GM12878 (cell line): ENCODE data around the gene ELF2. TPM values are rescaled to one million over a fixed set of nuclear protein-coding genes. Genes with fewer than 3 reads are reported as not detected.
"Not testable (repeated sequence)": the region's sequence is repeated elsewhere in the genome, so short reads cannot be mapped to it uniquely, and the experiment has no call there.

Experiments
- ATAC-seq: fragments of 200-7000 bp; cut with Tn5 transposase; 3 replicates; pipeline ENCODE4 v1.9.1; 2020; ENCODE audit warnings: mild to moderate bottlenecking, moderate library complexity
- BruUV-seq: library from RNA; stranded (reverse); fragments of 400-500 nt; replicated peaks from 2 replicates; lab custom pipeline; 2021; lab: Mats Ljungman, UMichigan
- CTCF ChIA-PET: fragments of 300-600 bp; sonication (Branson Sonifier 250); formaldehyde crosslinking; extraction: SDS; loops from one replicate; lab custom pipeline; 2021; ENCODE audit warnings: inconsistent platforms; lab: Yijun Ruan, JAX
- POLR2A ChIA-PET: fragments of 350-600 bp; formaldehyde crosslinking; extraction: SDS; loops from one replicate; lab custom pipeline; 2021; ENCODE audit warnings: inconsistent platforms; lab: Charles Lee
- RAD21 ChIA-PET: fragments of 300-600 bp; sonication (Branson Sonifier 250); formaldehyde crosslinking; loops from one replicate; lab custom pipeline; 2023; ENCODE audit warnings: antibody characterized with exemption; ENCODE audit not compliant: unreplicated experiment; lab: Charles Lee
- SMC1A ChIA-PET: fragments of 300-600 bp; sonication (Branson Sonifier 250); formaldehyde crosslinking; loops from one replicate; lab custom pipeline; 2023; ENCODE audit not compliant: unreplicated experiment, uncharacterized antibody; lab: Charles Lee
- DNase-seq: peaks from one replicate; pipeline ENCODE4 v3.0.0-alpha.2; 2011; ENCODE audit warnings: low read depth, low spot score
- FAIRE-seq: peaks from 3 replicates; lab custom pipeline; 2011; peaks lifted over from hg19 to GRCh38; lab: Jason Lieb, UNC
- H2AFZ ChIP-seq: 2 replicates; pipeline ENCODE4 v1.6.0; 2011; ENCODE audit warnings: low read depth, low read length, control low read depth; ENCODE audit not compliant: control insufficient read depth
- H3K27ac ChIP-seq: 2 replicates; pipeline ENCODE4 v1.5.1; 2011; ENCODE audit warnings: control low read depth; ENCODE audit not compliant: control insufficient read depth, insufficient read depth
- H3K27me3 ChIP-seq, 2 experiments: replicated peaks in 1 of 2; 2 replicates each; pipeline versions ENCODE4 v1.6.0 to v1.6.1; 2011; ENCODE audit warnings: low read length in 1 of 2; ENCODE audit not compliant: control insufficient read depth in 2 of 2, insufficient read depth in 2 of 2
- H3K36me3 ChIP-seq, 2 experiments: 2 replicates each; pipeline ENCODE4 v1.5.1; 2011; ENCODE audit warnings: low read length in 1 of 2; ENCODE audit not compliant: control insufficient read depth in 2 of 2, insufficient read depth in 2 of 2
- H3K4me1 ChIP-seq: 2 replicates; pipeline ENCODE4 v1.6.1; 2011; ENCODE audit warnings: mild to moderate bottlenecking, low read length, moderate library complexity, mixed read lengths; ENCODE audit not compliant: control insufficient read depth, insufficient read depth
- H3K4me2 ChIP-seq: 2 replicates; pipeline ENCODE4 v1.6.0; 2011; ENCODE audit warnings: control low read depth; ENCODE audit not compliant: control insufficient read depth, insufficient read depth
- H3K4me3 ChIP-seq: fragments of 200-600 bp; sonication (generic); 2 replicates; pipeline ENCODE4 v1.5.1; 2016
- H3K79me2 ChIP-seq: 2 replicates; pipeline ENCODE4 v1.6.0; 2011; ENCODE audit warnings: low read length; ENCODE audit not compliant: control insufficient read depth, insufficient read depth
- H3K9ac ChIP-seq: 2 replicates; pipeline ENCODE4 v1.8.0; 2011; ENCODE audit warnings: low read length, control low read depth, mixed read lengths; ENCODE audit not compliant: control insufficient read depth, insufficient read depth
- H3K9me3 ChIP-seq: replicated peaks from 3 replicates; pipeline ENCODE4 v1.5.1; 2011; ENCODE audit warnings: mild to moderate bottlenecking, low read length; ENCODE audit not compliant: control insufficient read depth, insufficient read depth
- H4K20me1 ChIP-seq: 2 replicates; pipeline ENCODE4 v1.6.0; 2011; ENCODE audit not compliant: control insufficient read depth, insufficient read depth
- ASH2L ChIP-seq: fragments of 300-600, 200-600 bp; sonication (generic); IDR thresholded peaks from 2 replicates; pipeline ENCODE4 v1.6.1; 2017; ENCODE audit warnings: low read depth, mild to moderate bottlenecking, borderline replicate concordance
- EZH2 ChIP-seq: IDR thresholded peaks from 2 replicates; pipeline ENCODE4 v1.6.1; 2012; ENCODE audit warnings: low read depth, mild to moderate bottlenecking, control low read depth, inconsistent platforms, low read length, borderline replicate concordance; ENCODE audit not compliant: control insufficient read depth
- IKZF1 ChIP-seq: fragments of 450-650 bp; conservative IDR thresholded peaks from 2 replicates; pipeline ENCODE4 v1.6.1; 2017; ENCODE audit warnings: antibody characterized with exemption, mild to moderate bottlenecking
- JUND ChIP-seq: IDR thresholded peaks from 2 replicates; pipeline ENCODE4 v1.6.1; 2012; ENCODE audit warnings: low read depth, mild to moderate bottlenecking, low read length, improper control_type of control experiment, moderate library complexity
- PML ChIP-seq: IDR thresholded peaks from 2 replicates; pipeline ENCODE4 v1.6.1; 2012; ENCODE audit warnings: low read length, inconsistent platforms
- SREBF2 ChIP-seq: IDR thresholded peaks from 2 replicates; pipeline ENCODE4 v1.6.1; 2012; ENCODE audit warnings: mild to moderate bottlenecking, low read length
- WGBS: methylation state at CpG from one replicate; pipeline ENCODE4 v1.1.6; 2016; ENCODE audit warnings: low lambda C conversion rate; ENCODE audit not compliant: insufficient replicate concordance, insufficient coverage; ENCODE audit errors: missing lambda C conversion rate; 5-methylcytosine and 5-hydroxymethylcytosine counted together
- in situ Hi-C: fragments of 300-500 bp; cut with MboI; formaldehyde crosslinking; loops from 9 replicates; pipeline ENCODE4 v1.14.3; 2018; ENCODE audit warnings: mixed read lengths
- intact Hi-C: fragments of 100-400 bp; cut with micrococcal nuclease; formaldehyde crosslinking; loops from one replicate; pipeline ENCODE4 v1.14.2; 2022; ENCODE audit not compliant: unreplicated experiment
- polyA plus RNA-seq, 11 experiments: library from polyadenylated mRNA; depleted of rRNA in 4 of 11; unstranded in 6 of 11; stranded (reverse) in 5 of 11; fragments of >200 nt; fragmentation: Nextera tagmentation in 4 of 11; fragmentation: Illumina TruSeq in 1 of 11; extraction: Ambion mirVana in 4 of 11; extraction: Trizol in 1 of 11; gene quantifications; 1 replicate in 1 of 11; 2 replicates in 10 of 11; pipeline versions ENCODE4 v1.2.1 to v1.2.3, GENCODE V29; 2011 to 2016; ENCODE audit warnings: inconsistent platforms in 2 of 11, missing spikeins in 2 of 11, low read depth in 1 of 11
- total RNA-seq, 4 experiments: library from RNA; depleted of rRNA in 3 of 4; stranded (reverse); fragments of >200 nt in 3 of 4; fragmentation: Illumina TruSeq in 1 of 4; extraction: Trizol in 1 of 4; gene quantifications; 2 replicates each; pipeline versions ENCODE4 v1.2.1 to v1.2.3, GENCODE V29; 2013 to 2021
- TF ChIP-seq, protein P1 (sequence below): fragments of 450-650 bp; IDR thresholded peaks from 2 replicates; pipeline ENCODE4 v1.6.1; 2017; ENCODE audit warnings: borderline replicate concordance
- TF ChIP-seq, protein P2 (sequence below): fragments of 450-650 bp; IDR thresholded peaks from 2 replicates; pipeline ENCODE4 v1.6.1; 2017; ENCODE audit warnings: low read depth, mild to moderate bottlenecking, moderate library complexity

The ELF2 gene
- total and polyA plus RNA-seq, 10 of the 15 experiments (the other 5 are each of a cell fraction or from before 2014, with no cell fraction given): 10.5 to 30.1 (median 20.5) TPM

DNA sequence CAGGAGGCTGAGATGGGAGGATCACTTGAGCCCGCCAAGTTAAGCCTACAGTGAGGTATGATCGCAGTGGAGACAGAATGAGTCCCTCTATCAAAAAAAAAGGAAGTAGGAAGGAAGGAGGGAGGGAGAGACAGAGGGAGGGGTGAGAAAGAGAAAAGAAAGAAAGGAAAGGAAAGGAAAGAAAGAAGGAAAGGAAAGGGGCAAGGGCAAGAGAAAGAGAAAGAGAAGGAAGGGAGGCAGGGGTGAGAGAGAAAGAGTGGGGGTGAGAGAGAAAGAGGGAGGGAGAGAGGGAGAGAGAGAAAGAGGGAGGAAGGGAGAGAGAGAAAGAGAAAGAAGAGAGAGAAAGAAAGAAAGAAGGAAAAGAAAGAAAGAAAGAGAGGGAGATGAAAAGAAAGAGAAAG lies 13.2 kb downstream of the ELF2 start:
- 75% methylated on average over 2 of the region's 2 CpGs for WGBS
- BruUV-seq: no TSS peak
- H3K9ac ChIP-seq: no peak overlapping the region

DNA sequence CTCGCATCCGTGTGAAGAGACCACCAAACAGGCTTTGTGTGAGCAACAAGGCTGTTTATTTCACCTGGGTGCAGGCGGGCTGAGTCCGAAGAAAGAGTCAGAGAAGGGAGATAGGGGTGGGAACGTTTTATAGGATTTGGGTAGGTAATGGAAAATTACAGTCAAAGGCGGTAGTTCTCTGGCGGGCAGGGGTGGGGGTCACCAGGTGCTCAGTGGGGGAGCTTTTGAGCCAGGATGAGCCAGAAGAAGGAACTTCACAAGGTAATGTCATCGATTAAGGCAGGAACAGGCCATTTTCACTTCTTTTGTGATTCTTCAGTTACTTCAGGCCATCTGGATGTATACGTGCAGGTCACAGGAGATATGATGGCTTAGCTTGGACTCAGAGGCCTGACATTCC lies 19.0 kb downstream of the ELF2 start:
- H2AFZ ChIP-seq, H3K27ac ChIP-seq, H3K9me3 ChIP-seq, H3K36me3 ChIP-seq, ATAC-seq, H3K4me1 ChIP-seq, BruUV-seq, H3K9ac ChIP-seq, H3K79me2 ChIP-seq, intact Hi-C loops, H4K20me1 ChIP-seq, FAIRE-seq, in situ Hi-C loops, H3K27me3 ChIP-seq, H3K4me2 ChIP-seq, DNase-seq, POLR2A ChIA-PET, RAD21 ChIA-PET, H3K4me3 ChIP-seq: not testable (repeated sequence)
- 74% methylated on average over 9 of the region's 9 CpGs for WGBS
- ChIA-PET CTCF (interaction anchor here (1.3 kb wide), 1 partner anchor 10 kb away, joined by 3 read pairs; no protein-coding TSS in a partner anchor), SMC1A (interaction anchor here (1.2 kb wide), 1 partner anchor 14 kb away, joined by 3 read pairs; no protein-coding TSS in a partner anchor)

More for the DNA sequence above, 13.2 kb downstream of the ELF2 start:
- Histone ChIP-seq H2AFZ (no peak overlapping the region), H3K27me3 (no peaks in the 10 kb centered on the region), H3K4me1 (no peaks in the 10 kb centered on the region), H3K79me2 (no peaks in the 10 kb centered on the region), H3K4me3 (no peak overlapping the region), H3K9me3 (no peaks in the 10 kb centered on the region), H3K4me2 (no peak overlapping the region), H3K36me3 (no peaks in the 10 kb centered on the region), H3K27ac (no peak overlapping the region), H4K20me1 (no peaks in the 10 kb centered on the region)
- intact Hi-C loops: no loop called here
- in situ Hi-C loops: no loop called here
- CTCF ChIA-PET: interaction anchor here (1.4 kb wide), 1 partner anchor 9 kb away, joined by 3 read pairs; no protein-coding TSS in a partner anchor
- SMC1A ChIA-PET: interaction anchor here (1.1 kb wide), 1 partner anchor 8 kb away, joined by 5 read pairs; no protein-coding TSS in a partner anchor
- DNase-seq: no peak
- TF ChIP-seq PML (no peak), SREBF2 (no peak), ASH2L (no peak), IKZF1 (no peak), JUND (no peak), EZH2 (no peak)
- TF ChIP-seq, protein P1, sequence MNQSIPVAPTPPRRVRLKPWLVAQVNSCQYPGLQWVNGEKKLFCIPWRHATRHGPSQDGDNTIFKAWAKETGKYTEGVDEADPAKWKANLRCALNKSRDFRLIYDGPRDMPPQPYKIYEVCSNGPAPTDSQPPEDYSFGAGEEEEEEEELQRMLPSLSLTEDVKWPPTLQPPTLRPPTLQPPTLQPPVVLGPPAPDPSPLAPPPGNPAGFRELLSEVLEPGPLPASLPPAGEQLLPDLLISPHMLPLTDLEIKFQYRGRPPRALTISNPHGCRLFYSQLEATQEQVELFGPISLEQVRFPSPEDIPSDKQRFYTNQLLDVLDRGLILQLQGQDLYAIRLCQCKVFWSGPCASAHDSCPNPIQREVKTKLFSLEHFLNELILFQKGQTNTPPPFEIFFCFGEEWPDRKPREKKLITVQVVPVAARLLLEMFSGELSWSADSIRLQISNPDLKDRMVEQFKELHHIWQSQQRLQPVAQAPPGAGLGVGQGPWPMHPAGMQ: peak; percentile 10; the same call in 1 of the 2 replicates
- TF ChIP-seq, protein P2, sequence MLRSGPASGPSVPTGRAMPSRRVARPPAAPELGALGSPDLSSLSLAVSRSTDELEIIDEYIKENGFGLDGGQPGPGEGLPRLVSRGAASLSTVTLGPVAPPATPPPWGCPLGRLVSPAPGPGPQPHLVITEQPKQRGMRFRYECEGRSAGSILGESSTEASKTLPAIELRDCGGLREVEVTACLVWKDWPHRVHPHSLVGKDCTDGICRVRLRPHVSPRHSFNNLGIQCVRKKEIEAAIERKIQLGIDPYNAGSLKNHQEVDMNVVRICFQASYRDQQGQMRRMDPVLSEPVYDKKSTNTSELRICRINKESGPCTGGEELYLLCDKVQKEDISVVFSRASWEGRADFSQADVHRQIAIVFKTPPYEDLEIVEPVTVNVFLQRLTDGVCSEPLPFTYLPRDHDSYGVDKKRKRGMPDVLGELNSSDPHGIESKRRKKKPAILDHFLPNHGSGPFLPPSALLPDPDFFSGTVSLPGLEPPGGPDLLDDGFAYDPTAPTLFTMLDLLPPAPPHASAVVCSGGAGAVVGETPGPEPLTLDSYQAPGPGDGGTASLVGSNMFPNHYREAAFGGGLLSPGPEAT: no peak
- no peak for ATAC-seq
- FAIRE-seq: no peak
- POLR2A ChIA-PET: interaction anchor here (0.6 kb wide), 2 partner anchors 10 to 65 kb away, joined by 3 to 4 read pairs; no protein-coding TSS in a partner anchor
- RAD21 ChIA-PET: no interaction called here
